SK-N-SH (cell line): ENCODE data around the gene WNT6. TPM values are rescaled to one million over a fixed set of nuclear protein-coding genes. Genes with fewer than 3 reads are reported as not detected.
A peak's percentile ranks its signal among the peaks of the same experiment; 100 is the strongest.

Experiments used
- CTCF ChIA-PET: fragments of 300-600, 350-600 bp; formaldehyde crosslinking; extraction: SDS; loops from one replicate; lab custom pipeline; 2021; lab: Yijun Ruan, JAX
- POLR2A ChIA-PET: fragments of 350-600 bp; sonication (Branson Sonifier 250); formaldehyde crosslinking; extraction: SDS; loops from one replicate; lab custom pipeline; 2020; ENCODE audit warnings: antibody characterized with exemption, inconsistent platforms; lab: Yijun Ruan, JAX
- DNase-seq: peaks from one replicate; pipeline ENCODE4 v3.0.0; 2012
- H2AFZ ChIP-seq: fragments of 200-600 bp; sonication (generic); 2 replicates; pipeline ENCODE4 v1.8.1; 2016; ENCODE audit warnings: antibody characterized with exemption, mild to moderate bottlenecking, low read depth
- H3F3A ChIP-seq: fragments of 200-600 bp; sonication (generic); replicated peaks from 2 replicates; pipeline ENCODE3; 2016; ENCODE audit warnings: antibody characterized with exemption, mild to moderate bottlenecking; ENCODE audit not compliant: insufficient read depth
- H3K27ac ChIP-seq, 2 experiments: fragments of 200-500 bp in 1 of 2; fragments of 200-600 bp in 1 of 2; sonication (Bioruptor generic) in 1 of 2; sonication (generic), shearing (Covaris generic) in 1 of 2; 2 replicates each; pipeline versions ENCODE4 v1.5.1 to v1.6.1; 2014 to 2016; ENCODE audit warnings: low read depth in 2 of 2, inconsistent platforms in 1 of 2, low read length in 1 of 2, mild to moderate bottlenecking in 1 of 2, mixed read lengths in 1 of 2
- H3K27me3 ChIP-seq: fragments of 200-600 bp; sonication (generic), shearing (Covaris generic); 2 replicates; pipeline ENCODE4 v1.6.1; 2016; ENCODE audit warnings: mixed run types; ENCODE audit not compliant: insufficient read depth
- H3K36me3 ChIP-seq, 2 experiments: fragments of 200-500 bp in 1 of 2; fragments of 200-600 bp in 1 of 2; sonication (Bioruptor generic) in 1 of 2; sonication (generic) in 1 of 2; replicated peaks in 1 of 2; 2 replicates each; pipeline versions ENCODE3 to v1.5.1; 2014 to 2016; ENCODE audit warnings: low read length in 1 of 2, mild to moderate bottlenecking in 1 of 2; ENCODE audit not compliant: insufficient read depth in 2 of 2, control insufficient read depth in 1 of 2
- H3K4me1 ChIP-seq, 2 experiments: fragments of 200-500 bp in 1 of 2; fragments of 200-600 bp in 1 of 2; sonication (Bioruptor generic) in 1 of 2; sonication (generic), shearing (Covaris generic) in 1 of 2; 2 replicates each; pipeline versions ENCODE4 v1.5.1 to v1.6.1; 2014 to 2016; ENCODE audit warnings: low read depth in 1 of 2, low read length in 1 of 2, mixed run types in 1 of 2; ENCODE audit not compliant: insufficient read depth in 2 of 2, control insufficient read depth in 1 of 2
- H3K4me2 ChIP-seq: fragments of 200-600 bp; sonication (generic), shearing (Covaris generic); 2 replicates; pipeline ENCODE4 v1.6.1; 2017; ENCODE audit warnings: mixed run types
- H3K4me3 ChIP-seq, 2 experiments: fragments of 200-500 bp in 1 of 2; fragments of 200-600 bp in 1 of 2; sonication (Bioruptor generic) in 1 of 2; sonication (generic), shearing (Covaris generic) in 1 of 2; 2 replicates each; pipeline versions ENCODE4 v1.5.1 to v1.8.1; 2014 to 2016; ENCODE audit warnings: low read depth in 2 of 2, inconsistent platforms in 1 of 2, low read length in 1 of 2, mild to moderate bottlenecking in 1 of 2, mixed read lengths in 1 of 2, moderate library complexity in 1 of 2
- H3K79me2 ChIP-seq: fragments of 200-600 bp; sonication (generic); 2 replicates; pipeline ENCODE4 v1.8.1; 2017; ENCODE audit warnings: mild to moderate bottlenecking; ENCODE audit not compliant: insufficient read depth
- H3K9ac ChIP-seq: fragments of 200-600 bp; sonication (generic); 2 replicates; pipeline ENCODE4 v1.6.1; 2017; ENCODE audit warnings: mixed run types
- H3K9me2 ChIP-seq: fragments of 200-600 bp; sonication (generic); 2 replicates; pipeline ENCODE4 v1.6.1; 2017; ENCODE audit warnings: mixed run types
- H3K9me3 ChIP-seq: fragments of 200-600 bp; sonication (generic); 2 replicates; pipeline ENCODE4 v1.6.1; 2017; ENCODE audit warnings: mixed run types, mild to moderate bottlenecking, moderate library complexity
- H4K20me1 ChIP-seq: fragments of 200-600 bp; sonication (generic); 2 replicates; pipeline ENCODE4 v1.6.1; 2017; ENCODE audit warnings: mild to moderate bottlenecking, mixed run types; ENCODE audit not compliant: insufficient read depth
- CHD2 ChIP-seq: fragments of 150-350 bp; IDR thresholded peaks from 2 replicates; pipeline ENCODE4 v1.6.1; 2018; ENCODE audit warnings: low read length; ENCODE audit not compliant: partially characterized antibody
- EZH2phosphoT487 ChIP-seq: fragments of 200-600 bp; sonication (generic); IDR thresholded peaks from 2 replicates; pipeline ENCODE4 v1.6.1; 2017; ENCODE audit warnings: low read depth, mixed run types, mild to moderate bottlenecking, antibody characterized with exemption, moderate library complexity, borderline replicate concordance
- FOSL2 ChIP-seq: IDR thresholded peaks from 2 replicates; pipeline ENCODE4 v1.4.0; 2012; ENCODE audit warnings: low read depth, mild to moderate bottlenecking, moderate library complexity, borderline replicate concordance
- FOXM1 ChIP-seq: IDR thresholded peaks from 2 replicates; pipeline ENCODE4 v1.4.0; 2012; ENCODE audit warnings: low read depth, mild to moderate bottlenecking
- GATA2 ChIP-seq: sonication (generic); formaldehyde crosslinking; IDR thresholded peaks from 2 replicates; pipeline ENCODE4 v1.5.0; 2020; ENCODE audit warnings: mild to moderate bottlenecking, missing genetic modification reagents
- MEF2A ChIP-seq: IDR thresholded peaks from 2 replicates; pipeline ENCODE4 v1.4.0; 2012; ENCODE audit warnings: low read depth, borderline replicate concordance
- NFIC ChIP-seq: IDR thresholded peaks from 2 replicates; pipeline ENCODE4 v1.4.0; 2012; ENCODE audit warnings: borderline replicate concordance
- SIN3A ChIP-seq: IDR thresholded peaks from 2 replicates; pipeline ENCODE4 v1.6.1; 2012; ENCODE audit warnings: low read depth, mild to moderate bottlenecking, low read length, moderate library complexity, borderline replicate concordance
- SMC3 ChIP-seq: IDR thresholded peaks from 2 replicates; pipeline ENCODE4 v1.6.1; 2012; ENCODE audit warnings: low read depth, low read length, improper control_type of control experiment
- TCF12 ChIP-seq: IDR thresholded peaks from 2 replicates; pipeline ENCODE4 v1.4.0; 2012
- YY1 ChIP-seq: IDR thresholded peaks from 2 replicates; pipeline ENCODE4 v1.4.0; 2012; ENCODE audit warnings: low read depth, mild to moderate bottlenecking
- WGBS: methylation state at CpG from one replicate; pipeline ENCODE4 v1.1.6; 2017; ENCODE audit warnings: low lambda C conversion rate; 5-methylcytosine and 5-hydroxymethylcytosine counted together
- polyA plus RNA-seq, 3 experiments: library from polyadenylated mRNA; depleted of rRNA; stranded (reverse); fragments of >200 nt; gene quantifications; 2 replicates each; pipeline ENCODE4 v1.2.3, GENCODE V29; 2012
- TF ChIP-seq, protein P1 (sequence below): IDR thresholded peaks from 2 replicates; pipeline ENCODE4; 2012
- TF ChIP-seq, protein P2 (sequence below): fragments of 150-350 bp; IDR thresholded peaks from 2 replicates; pipeline ENCODE4 v1.6.1; 2017; ENCODE audit warnings: antibody characterized with exemption, low read length, low read depth, borderline replicate concordance
- TF ChIP-seq, protein P3 (sequence below): IDR thresholded peaks from 2 replicates; pipeline ENCODE4 v1.4.0; 2012; ENCODE audit warnings: low read depth
- TF ChIP-seq, protein P4 (sequence below): IDR thresholded peaks from 2 replicates; pipeline ENCODE4 v1.4.0; 2012; ENCODE audit warnings: low read depth, borderline replicate concordance

Gene WNT6
- polyA plus RNA-seq, 1 of the 3 experiments (the other 2 are of a cell fraction): 0.08 TPM

DNA sequence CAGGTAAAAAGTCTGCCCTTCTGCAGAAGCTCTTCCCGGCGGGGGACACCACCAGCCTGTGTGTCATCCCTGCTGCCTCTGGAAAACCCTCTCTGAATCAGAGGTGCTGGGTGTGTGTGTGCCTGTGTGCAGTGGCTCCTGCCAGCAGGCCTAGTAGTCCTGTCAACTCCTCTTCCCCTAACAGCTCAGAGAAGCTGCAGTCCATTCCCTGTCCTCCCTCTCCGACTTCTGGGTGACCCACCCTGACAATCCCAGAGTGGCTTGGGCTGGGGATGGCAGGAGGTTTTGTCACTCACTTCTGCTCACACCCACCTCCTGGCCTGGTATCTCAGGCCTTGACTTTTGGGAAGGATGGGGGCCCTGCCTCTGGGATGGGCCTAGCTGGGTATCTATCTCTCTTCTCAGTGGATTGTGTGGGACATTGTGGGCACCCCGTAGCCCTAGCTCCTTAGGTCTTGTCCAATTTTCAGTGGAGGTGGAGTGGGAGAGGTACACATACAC, 23.3 kb downstream of the WNT6 start:
- CTCF ChIA-PET: interaction anchor here (0.7 to 22.5 kb wide), 3 partner anchors 9 to 97 kb away, joined by 3 to 795 read pairs (median 8); no protein-coding TSS in a partner anchor
- H3K36me3 ChIP-seq: no peaks in the 10 kb centered on the region
- POLR2A ChIA-PET: interaction anchor here (1.0 to 1.1 kb wide), 2 partner anchors 11 to 80 kb away, joined by 3 to 4 read pairs; no protein-coding TSS in a partner anchor

DNA sequence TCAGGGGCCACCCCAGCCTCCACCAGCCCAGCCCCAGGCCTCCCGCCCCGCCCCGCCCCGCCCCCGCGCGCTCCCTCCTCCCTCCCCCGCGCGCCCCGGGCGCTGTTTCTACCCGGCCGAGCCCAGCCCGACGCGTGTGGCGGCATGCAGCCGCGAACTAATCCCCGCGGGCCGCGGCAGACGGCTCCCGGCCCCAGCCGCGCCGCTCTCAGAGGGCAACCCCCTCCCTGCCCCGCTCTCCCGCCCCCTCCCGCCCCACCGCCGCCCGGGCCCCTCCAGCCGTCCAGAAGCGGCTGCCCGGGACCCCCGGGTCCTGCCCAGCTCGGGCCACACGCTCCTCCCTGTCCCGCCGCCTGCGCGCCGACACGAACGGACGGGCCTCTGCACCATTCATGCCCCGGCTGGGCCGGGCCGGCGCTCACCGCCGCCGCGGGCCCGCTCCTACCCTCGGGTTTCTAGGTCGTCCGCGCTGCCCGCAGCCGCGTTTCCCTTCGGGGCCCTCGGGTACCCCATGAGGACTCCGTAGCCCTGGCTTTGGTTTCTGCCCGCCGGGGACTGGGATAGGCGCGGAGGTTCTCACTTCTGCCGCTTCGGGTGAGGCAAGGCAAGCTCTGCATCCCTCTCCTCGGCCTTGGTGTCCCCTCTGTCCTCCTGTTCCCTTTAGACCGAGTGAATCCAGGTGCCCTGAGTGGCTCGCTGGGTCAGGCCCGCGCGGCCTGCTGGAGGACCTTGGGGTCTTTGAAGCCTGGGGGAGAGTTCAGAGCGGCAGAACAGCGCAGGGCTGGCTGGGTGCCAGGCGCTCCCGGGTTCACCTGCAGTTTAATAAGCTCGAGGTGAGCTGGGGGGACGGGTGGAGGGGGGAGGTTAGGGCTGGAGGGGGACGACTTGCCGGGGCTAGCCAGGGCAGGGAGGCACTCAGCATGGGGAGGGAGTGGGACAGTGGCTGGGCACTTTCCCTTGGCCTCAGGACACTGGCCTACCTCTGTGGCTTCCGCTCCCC, 24.2 kb downstream of the WNT6 start:
- no peaks in the 10 kb centered on the region for H3K9me3 ChIP-seq
- ChIA-PET CTCF (interaction anchor here (0.6 to 22.5 kb wide), 6 partner anchors 5 to 315 kb away, joined by 3 to 795 read pairs (median 6); partner anchors contain the start of genes WNT10A and WNT6), POLR2A (interaction anchor here (1.0 kb wide), 1 partner anchor 79 kb away, joined by 4 read pairs; no protein-coding TSS in a partner anchor)
- H3K4me2 ChIP-seq: no peak overlapping the region
- H3K79me2 ChIP-seq: no peaks in the 10 kb centered on the region
- no peaks in the 10 kb centered on the region for H3K9me2 ChIP-seq
- DNase-seq: peak; percentile 58
- 67% methylated on average over 69 of the region's 89 CpGs for WGBS
- no peaks in the 10 kb centered on the region for H3K36me3 ChIP-seq
- H3F3A ChIP-seq: no peaks in the 10 kb centered on the region
- H3K27ac ChIP-seq: no peak overlapping the region
- peaks cover 41% of the 10 kb centered on the region for H3K27me3 ChIP-seq
- no peaks in the 10 kb centered on the region for H4K20me1 ChIP-seq
- H3K4me1 ChIP-seq: peaks cover 0 to 48% of the 10 kb centered on the region in 2 experiments; a peak in 2 of 4 replicates
- H2AFZ ChIP-seq: no peak overlapping the region
- no peak overlapping the region for H3K4me3 ChIP-seq
- TF ChIP-seq SIN3A (no peak), YY1 (no peak), EZH2phosphoT487 (no peak), SMC3 (no peak), MEF2A (no peak)
- TF ChIP-seq, protein P1, sequence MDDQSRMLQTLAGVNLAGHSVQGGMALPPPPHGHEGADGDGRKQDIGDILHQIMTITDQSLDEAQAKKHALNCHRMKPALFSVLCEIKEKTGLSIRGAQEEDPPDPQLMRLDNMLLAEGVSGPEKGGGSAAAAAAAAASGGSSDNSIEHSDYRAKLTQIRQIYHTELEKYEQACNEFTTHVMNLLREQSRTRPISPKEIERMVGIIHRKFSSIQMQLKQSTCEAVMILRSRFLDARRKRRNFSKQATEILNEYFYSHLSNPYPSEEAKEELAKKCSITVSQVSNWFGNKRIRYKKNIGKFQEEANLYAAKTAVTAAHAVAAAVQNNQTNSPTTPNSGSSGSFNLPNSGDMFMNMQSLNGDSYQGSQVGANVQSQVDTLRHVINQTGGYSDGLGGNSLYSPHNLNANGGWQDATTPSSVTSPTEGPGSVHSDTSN: no peak
- TF ChIP-seq, protein P2, sequence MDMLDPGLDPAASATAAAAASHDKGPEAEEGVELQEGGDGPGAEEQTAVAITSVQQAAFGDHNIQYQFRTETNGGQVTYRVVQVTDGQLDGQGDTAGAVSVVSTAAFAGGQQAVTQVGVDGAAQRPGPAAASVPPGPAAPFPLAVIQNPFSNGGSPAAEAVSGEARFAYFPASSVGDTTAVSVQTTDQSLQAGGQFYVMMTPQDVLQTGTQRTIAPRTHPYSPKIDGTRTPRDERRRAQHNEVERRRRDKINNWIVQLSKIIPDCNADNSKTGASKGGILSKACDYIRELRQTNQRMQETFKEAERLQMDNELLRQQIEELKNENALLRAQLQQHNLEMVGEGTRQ: no peak
- no peak overlapping the region for H3K9ac ChIP-seq

More for the DNA sequence above, 23.3 kb downstream of the WNT6 start:
- no peak overlapping the region for H2AFZ ChIP-seq
- no peaks in the 10 kb centered on the region for H3F3A ChIP-seq
- no peaks in the 10 kb centered on the region for H3K79me2 ChIP-seq
- no peaks in the 10 kb centered on the region for H4K20me1 ChIP-seq
- 68% methylated on average over 4 of the region's 4 CpGs for WGBS
- H3K4me1 ChIP-seq: peaks cover 0 to 57% of the 10 kb centered on the region in 2 experiments; a peak in 2 of 4 replicates
- peaks cover 41% of the 10 kb centered on the region for H3K27me3 ChIP-seq
- no peak for TF ChIP-seq FOXM1
- TF ChIP-seq, protein P1: no peak
- TF ChIP-seq, protein P3, sequence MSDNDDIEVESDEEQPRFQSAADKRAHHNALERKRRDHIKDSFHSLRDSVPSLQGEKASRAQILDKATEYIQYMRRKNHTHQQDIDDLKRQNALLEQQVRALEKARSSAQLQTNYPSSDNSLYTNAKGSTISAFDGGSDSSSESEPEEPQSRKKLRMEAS: no peak
- no peak for TF ChIP-seq CHD2
- no peak for TF ChIP-seq FOSL2
- no peak for TF ChIP-seq NFIC
- no peak for TF ChIP-seq GATA2 (CRISPR knock-in tag)
- TF ChIP-seq, protein P4, sequence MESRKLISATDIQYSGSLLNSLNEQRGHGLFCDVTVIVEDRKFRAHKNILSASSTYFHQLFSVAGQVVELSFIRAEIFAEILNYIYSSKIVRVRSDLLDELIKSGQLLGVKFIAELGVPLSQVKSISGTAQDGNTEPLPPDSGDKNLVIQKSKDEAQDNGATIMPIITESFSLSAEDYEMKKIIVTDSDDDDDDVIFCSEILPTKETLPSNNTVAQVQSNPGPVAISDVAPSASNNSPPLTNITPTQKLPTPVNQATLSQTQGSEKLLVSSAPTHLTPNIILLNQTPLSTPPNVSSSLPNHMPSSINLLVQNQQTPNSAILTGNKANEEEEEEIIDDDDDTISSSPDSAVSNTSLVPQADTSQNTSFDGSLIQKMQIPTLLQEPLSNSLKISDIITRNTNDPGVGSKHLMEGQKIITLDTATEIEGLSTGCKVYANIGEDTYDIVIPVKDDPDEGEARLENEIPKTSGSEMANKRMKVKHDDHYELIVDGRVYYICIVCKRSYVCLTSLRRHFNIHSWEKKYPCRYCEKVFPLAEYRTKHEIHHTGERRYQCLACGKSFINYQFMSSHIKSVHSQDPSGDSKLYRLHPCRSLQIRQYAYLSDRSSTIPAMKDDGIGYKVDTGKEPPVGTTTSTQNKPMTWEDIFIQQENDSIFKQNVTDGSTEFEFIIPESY: no peak
- no peak for TF ChIP-seq TCF12
- TF ChIP-seq SMC3: no peak
- H3K4me3 ChIP-seq: no peak overlapping the region
- no peak overlapping the region for H3K4me2 ChIP-seq
- no peak overlapping the region for H3K27ac ChIP-seq
- peak; percentile 32 for DNase-seq
- H3K9me3 ChIP-seq: no peaks in the 10 kb centered on the region
- no peaks in the 10 kb centered on the region for H3K9me2 ChIP-seq
- H3K9ac ChIP-seq: no peak overlapping the region
